ENCODE results near the gene SLC25A6.
"Not testable (repeated sequence)": the region's sequence is repeated elsewhere in the genome, so short reads cannot be mapped to it uniquely, and the experiment has no call there.

Gene SLC25A6

DNA sequence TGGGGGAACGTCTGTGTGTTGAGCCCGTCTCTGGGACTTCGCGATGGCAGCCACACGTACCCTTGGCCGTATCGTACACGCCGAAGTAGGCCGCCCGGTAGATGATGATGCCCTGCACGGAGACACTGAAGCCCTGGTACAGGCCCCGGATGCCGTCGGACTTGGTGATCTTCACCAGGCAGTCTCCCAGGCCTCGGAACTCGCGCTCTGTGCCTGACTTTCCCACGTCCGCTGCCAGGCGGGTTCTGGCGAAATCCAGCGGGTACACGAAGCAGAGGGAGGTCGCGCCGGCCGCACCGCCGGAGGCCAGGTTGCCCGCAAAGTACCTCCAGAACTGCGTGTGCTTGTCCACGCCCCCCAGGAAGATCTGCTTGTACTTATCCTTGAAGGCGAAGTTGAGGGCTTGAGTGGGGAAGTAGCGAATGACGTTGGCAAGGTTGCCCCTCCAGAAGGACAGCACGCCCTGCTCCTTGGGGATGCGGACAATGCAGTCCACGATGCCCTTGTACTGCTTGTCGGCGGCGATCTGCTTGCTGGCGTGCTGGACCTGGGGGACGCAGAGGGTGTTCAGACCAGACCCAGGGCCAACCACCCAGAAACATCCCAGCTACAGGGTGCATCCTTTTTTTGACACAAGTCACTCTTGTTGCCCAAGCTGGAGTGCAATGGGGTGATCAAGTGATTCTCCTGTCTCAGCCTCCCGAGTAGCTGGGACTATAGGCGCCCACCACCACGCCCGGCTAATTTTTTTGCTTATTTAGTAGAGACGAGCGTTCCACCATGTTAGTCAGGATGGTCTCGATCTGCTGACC, 2.5 kb downstream of the SLC25A6 start:
- no peak for DNase-seq

DNA sequence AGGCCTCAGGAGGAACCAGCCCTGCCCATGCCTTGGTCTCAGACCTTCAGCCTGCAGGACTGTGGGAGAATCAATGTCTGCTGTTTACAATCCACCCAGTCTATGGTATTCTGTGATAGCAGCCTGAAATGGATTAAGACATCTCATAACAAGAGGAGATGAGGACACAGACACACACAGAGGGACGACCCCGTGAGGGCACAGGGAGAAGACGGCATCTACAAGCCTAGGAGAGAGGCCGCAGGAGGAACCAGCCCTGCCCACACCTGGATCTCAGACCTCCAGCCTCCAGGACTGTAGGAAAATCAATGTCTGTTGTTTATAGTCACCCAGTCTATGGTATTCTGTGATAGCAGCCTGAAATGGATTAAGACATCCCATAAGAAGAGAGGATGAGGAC, 3.3 kb downstream of the SLC25A6 start:
- no peak for DNase-seq

DNA sequence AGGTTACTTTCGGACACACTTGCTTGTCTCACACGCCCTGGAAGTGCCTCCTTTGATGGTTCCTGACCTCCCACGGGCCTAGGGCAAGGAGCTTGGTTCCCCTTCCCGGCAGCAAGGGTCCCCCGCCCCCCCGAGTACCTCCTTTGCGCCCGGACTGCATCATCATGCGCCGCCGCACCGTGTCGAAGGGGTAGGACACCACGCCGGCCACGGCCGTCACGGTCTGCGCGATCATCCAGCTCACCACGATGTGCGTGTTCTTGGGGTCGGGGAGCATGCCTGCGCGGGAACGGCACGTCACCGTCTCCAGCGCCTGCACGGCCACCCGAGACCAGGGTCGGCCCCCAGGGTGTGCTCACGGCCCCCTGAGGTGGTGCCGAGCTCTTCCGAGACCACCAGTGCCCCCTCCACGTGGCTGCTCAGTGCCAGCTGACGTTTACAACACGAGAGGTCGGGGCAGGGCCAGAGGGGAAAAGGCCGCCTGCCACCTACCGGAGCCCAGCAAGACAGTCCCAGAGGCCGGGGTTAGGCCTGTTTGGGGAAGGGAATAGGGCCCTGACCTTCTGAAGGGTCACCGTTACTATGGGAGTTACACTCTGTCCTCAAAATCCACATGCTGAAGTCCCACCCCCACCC, 4.7 kb downstream of the SLC25A6 start:
- DNase-seq: no peak

DNA sequence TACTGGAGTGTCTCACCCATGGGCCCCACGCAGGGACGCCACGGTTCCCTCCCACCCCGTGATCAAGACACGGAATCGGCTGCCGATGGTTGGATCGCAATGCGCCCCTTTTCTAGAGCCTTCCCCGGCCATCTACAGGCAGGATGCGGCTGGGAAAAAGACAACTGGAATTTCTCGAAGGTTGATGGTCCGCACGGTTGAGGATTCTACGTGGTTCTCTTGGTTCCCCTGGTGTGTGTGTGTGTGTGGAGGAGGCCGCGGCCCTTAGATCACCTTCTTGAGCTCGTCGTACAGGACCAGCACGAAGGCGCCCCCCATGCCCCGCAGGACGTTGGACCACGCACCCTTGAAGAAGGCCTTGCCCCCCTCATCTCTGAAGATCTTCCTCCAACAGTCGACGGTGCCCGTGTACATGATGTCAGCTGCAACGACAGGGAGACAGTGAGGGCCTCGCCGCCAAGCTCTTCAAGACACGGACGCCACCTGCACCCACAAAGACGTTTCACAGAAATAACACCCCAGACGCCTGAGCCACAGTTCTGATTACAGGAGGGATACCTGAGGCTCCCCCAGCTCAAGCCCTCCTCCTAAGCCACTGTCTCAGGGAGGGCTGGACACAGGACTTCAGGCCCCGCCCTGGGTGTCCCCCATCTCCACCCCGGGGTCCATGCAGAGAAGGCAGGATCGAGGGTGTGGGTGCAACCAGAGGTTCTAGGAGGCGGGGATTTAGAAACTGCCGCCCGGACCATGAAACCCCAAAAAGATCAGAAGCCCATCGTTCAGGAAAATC, 5.4 kb downstream of the SLC25A6 start:
- DNase-seq: no peak

GRCh38 chrX:1385253-1386223, 6.4 kb downstream of the SLC25A6 start:
- no peak for DNase-seq

- no peak for DNase-seq
These were observed 7.2 kb downstream of the SLC25A6 start for GRCh38 chrX:1384658-1385252.

- no peak for DNase-seq
These were observed 11.2 kb downstream of the SLC25A6 start for GRCh38 chrX:1380672-1381233.

- no peak for DNase-seq
These were observed 13.6 kb downstream of the SLC25A6 start for GRCh38 chrX:1378306-1378759.

- DNase-seq: no peak
These were observed 23.6 kb downstream of the SLC25A6 start for GRCh38 chrX:1368385-1368698.

DNA sequence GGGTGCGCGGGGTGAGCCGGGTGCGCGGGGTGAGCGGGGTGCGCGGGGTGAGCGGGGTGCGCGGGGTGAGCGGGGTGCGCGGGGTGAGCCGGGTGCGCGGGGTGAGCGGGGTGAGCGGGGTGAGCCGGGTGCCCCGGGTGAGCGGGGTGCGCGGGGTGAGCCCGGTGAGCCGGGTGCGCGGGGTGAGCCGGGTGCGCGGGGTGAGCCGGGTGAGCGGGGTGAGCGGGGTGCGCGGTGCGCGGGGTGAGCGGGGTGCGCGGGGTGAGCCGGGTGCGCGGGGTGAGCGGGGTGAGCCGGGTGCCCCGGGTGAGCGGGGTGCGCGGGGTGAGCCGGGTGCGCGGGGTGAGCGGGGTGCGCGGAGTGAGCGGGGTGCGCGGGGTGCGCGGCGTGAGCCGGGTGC, 25.6 kb downstream of the SLC25A6 start:
- not testable (repeated sequence) for DNase-seq

GRCh38 chrX:1361910-1362309, 30.0 kb downstream of the SLC25A6 start:
- no peak for DNase-seq

GRCh38 chrX:1361275-1361674, 30.6 kb downstream of the SLC25A6 start:
- no peak for DNase-seq

DNA sequence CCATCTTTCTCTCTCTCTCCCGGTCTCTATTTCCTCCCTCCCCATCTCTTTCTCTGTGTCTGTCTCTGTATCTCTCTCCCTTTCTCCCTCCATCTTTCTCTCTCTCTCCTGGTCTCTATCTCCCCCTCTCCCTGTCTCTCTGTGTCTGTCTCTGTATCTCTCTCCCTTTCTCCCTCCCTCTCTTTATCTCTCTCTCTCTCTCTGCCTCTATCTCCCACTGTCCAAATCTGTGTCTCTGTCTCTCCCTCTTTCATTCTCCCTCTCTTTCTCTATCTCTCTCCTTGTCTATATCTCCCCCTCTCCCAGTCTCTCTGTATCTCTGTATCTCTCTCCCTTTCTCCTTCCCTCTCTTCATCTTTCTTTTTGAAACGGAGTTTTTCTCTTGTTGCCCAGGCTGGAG, 31.7 kb downstream of the SLC25A6 start:
- DNase-seq: no peak

GRCh38 chrX:1359477-1359873, 32.4 kb downstream of the SLC25A6 start:
- no peak for DNase-seq

DNA sequence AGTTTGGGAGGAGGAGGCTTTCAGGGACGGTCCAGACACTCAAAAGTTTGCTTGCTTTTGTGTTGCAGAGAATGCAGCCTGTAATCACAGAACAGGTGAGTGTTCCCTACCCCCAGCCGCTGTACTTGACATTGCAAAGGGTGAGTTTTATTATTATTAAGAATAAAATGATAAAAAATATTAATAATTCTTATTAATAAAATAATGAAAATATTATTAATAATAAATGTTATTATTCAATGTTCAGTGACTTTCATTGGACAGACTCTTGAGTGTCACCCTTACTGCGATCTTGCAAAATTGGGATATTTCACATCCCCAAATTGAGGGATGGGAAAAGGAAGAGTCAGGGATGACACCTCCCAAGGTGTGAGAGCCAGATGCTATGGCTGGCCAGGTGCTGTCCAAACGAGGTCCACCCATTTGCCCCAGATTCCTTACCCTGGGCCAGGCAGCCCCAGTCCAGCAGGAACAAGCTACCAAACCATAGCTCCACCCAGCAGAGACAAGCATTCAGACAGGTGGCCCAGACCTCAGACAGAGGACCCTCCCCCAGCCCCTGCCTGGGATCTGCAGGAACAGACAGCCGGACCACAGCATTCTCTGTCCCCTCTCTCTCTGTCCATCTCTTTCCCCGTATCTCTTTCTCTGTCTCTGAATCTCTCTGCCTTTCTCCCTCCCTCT, 33.0 kb downstream of the SLC25A6 start:
- DNase-seq: no peak

DNA sequence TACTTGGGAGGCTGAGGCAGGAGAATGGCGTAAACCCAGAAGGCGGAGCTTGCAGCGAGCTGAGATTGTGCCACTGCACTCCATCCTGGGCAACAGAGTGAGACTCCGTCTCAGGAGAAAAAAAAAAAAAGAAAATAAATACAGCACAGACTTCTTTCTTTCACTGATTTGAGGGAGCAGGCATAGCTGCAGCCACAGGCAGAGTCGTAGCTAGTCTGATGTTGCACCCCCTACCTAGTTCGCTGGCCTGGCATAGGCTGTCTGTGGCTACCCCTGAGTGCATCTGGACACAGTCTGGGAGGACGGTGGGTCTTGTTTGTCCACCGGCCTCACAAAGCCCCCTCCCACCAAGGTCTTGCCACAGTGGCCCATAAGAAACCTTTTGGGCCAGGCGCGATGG, 33.9 kb downstream of the SLC25A6 start:
- DNase-seq: no peak

GRCh38 chrX:1355131-1356046, 36.5 kb downstream of the SLC25A6 start:
- DNase-seq: no peak

DNA sequence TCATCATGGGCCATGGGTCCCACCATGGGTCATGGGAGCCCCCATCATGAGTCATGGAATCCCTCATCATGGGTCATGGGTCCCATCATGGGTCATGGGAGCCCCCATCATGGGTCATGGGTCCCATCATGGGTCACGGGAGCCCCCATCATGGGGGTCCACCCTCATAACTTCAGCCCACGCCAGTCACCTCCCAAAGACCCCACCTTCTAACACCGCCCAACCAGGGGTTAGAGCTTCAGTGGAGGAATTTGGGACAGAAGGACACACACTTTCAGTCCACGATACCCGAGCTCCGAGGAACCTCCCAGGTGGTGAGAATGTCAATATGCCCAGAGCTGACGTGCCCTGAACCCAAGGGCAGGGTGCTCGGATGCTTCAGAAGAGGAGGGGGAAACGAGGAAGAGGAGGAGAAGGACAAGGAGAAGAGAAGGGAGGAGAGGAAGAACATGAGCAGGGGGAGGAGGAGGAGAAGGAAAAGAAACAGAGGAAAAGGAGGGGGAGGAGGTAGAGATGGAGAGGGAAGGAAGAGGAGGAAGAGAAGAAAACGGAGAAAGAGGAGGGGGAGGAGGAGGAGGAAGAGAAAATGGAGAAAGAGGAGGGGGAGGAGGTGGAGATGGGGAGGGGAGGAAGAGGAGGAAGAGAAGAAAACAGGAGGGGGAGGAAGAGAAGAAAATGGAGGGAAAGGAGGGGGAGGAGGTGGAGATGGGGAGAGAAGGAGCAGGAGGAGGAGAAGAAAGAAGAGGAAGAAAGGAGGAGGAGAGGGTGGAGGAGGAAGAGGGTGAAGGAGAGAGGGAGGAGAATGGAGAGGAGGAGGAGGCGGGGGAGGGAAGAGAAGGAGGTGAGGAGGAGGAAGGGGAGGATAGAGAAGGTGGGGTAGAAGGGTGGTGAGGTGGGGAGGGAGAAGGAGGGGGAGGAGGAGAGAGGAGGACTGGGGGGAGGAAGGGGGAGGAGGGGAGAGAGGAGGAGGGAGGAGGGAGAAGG, 37.6 kb downstream of the SLC25A6 start:
- no peak for DNase-seq
